ENCODE results near the gene AIM2.
"Not testable (repeated sequence)": the region's sequence is repeated elsewhere in the genome, so short reads cannot be mapped to it uniquely, and the experiment has no call there.

AIM2 gene

DNA sequence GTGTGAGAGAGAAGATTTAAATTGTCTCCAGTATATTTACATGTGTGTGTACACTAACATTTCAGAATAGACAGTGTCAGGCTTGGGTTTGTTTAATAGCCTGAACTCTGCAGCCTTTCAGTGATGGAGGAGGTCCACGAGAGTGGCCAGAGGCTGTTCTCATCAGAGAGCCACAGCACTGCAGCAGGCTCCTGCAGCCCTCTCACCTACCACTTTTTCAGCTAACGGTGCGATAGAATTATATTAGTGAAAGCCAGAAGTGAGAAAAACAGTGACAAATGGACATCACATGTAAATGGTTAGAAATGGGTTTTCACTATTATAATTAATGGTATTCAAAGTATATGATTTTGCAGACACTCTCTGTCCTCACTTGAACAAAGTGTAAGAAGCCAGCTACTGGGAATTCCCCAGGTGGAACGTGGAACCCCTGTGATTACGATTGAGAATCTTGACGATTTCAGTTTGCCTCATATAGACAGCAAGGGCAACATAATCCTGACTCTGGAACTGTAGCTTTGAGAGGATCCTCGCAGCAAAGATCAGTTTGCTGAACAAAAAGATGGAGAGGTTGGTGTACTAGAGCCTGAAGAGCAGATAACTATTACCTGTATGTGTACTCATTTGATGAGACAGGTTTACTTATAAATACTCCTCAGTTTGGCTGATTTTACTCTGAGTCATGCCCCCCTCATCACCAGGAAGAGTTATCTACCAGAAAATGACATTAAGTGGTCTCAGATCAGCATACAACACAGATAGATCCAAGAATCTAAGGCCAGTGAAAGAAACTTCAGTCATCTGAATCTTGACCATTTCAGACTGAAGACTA, 35.5 kb downstream of the AIM2 start:
- H3K9me3 ChIP-seq (ENCODE audit: control insufficient read depth, low read depth, low read length): no peaks in the 10 kb centered on the region
- no peaks in the 10 kb centered on the region for H3K36me3 ChIP-seq (ENCODE audit: control insufficient read depth, low read depth, low read length)
- no peaks in the 10 kb centered on the region for H3K4me1 ChIP-seq (ENCODE audit: control insufficient read depth, low read depth, low read length)
- H3K27me3 ChIP-seq (ENCODE audit: control insufficient read depth, insufficient read depth, low read length): no peaks in the 10 kb centered on the region
- H3K27ac ChIP-seq (ENCODE audit: low read length): no peak overlapping the region
- H3K4me3 ChIP-seq (ENCODE audit: low read length): no peak overlapping the region
- no peak overlapping the region for H3K9ac ChIP-seq (ENCODE audit: low read length)

DNA sequence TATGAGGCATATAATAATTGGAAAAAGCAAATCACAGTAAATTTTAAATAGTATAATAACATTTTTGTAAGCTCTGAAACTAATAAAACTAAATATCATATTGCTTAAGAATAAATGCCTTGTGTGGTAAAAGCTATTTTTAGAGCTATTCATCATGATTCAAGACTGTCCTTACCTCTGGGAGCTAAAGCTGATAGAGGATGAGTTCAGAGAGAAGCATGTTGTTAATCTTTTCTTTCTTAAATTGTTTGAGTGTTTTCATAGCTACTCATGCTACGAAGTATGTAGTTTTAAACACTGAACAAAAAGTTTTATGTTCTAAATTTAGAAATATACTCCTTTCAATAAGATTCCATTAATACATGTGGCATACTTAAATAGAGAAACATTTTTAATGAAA, 36.4 kb downstream of the AIM2 start:
- no peaks in the 10 kb centered on the region for H3K4me1 ChIP-seq (ENCODE audit: control insufficient read depth, low read depth, low read length)
- no peaks in the 10 kb centered on the region for H3K9me3 ChIP-seq (ENCODE audit: control insufficient read depth, low read depth, low read length)
- H3K9ac ChIP-seq (ENCODE audit: low read length): no peak overlapping the region
- H3K27ac ChIP-seq (ENCODE audit: low read length): no peak overlapping the region
- H3K36me3 ChIP-seq (ENCODE audit: control insufficient read depth, low read depth, low read length): no peaks in the 10 kb centered on the region
- H3K27me3 ChIP-seq (ENCODE audit: control insufficient read depth, insufficient read depth, low read length): no peaks in the 10 kb centered on the region
- no peak overlapping the region for H3K4me3 ChIP-seq (ENCODE audit: low read length)

DNA sequence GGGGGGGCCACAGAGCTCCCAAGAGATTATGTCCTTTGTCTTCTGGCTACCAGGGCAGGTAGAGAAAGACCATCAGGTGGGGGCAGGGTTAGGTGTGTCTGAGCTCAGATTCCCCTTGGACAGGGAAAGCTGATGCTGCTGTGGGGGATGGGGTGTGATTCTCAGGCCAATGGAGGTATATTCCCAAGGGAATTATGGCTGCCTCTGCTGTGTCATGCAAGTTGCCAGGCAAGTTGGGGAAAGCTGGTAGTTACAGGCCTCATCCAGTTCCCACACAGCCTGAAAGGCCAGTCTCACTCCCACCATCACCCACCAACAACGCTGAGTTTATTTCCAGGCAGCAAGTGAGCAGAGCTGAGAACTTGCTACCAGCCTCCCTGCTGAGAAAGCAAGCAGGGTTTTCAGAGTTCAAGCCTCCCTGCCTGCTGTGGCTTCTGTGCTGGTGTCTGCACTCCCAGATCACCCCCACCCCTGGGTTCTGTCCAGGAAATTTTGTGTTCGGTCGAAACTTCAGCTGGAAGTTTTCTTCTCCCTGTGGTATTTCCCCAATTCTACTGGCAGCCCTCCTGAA, 45.6 kb downstream of the AIM2 start:
- Histone ChIP-seq H3K27ac (ENCODE audit: low read length) (no peak overlapping the region), H3K27me3 (ENCODE audit: control insufficient read depth, insufficient read depth, low read length) (no peaks in the 10 kb centered on the region), H3K9me3 (ENCODE audit: control insufficient read depth, low read depth, low read length) (no peaks in the 10 kb centered on the region), H3K36me3 (ENCODE audit: control insufficient read depth, low read depth, low read length) (no peaks in the 10 kb centered on the region), H3K4me3 (ENCODE audit: low read length) (no peak overlapping the region), H3K4me1 (ENCODE audit: control insufficient read depth, low read depth, low read length) (no peaks in the 10 kb centered on the region), H3K9ac (ENCODE audit: low read length) (no peak overlapping the region)

DNA sequence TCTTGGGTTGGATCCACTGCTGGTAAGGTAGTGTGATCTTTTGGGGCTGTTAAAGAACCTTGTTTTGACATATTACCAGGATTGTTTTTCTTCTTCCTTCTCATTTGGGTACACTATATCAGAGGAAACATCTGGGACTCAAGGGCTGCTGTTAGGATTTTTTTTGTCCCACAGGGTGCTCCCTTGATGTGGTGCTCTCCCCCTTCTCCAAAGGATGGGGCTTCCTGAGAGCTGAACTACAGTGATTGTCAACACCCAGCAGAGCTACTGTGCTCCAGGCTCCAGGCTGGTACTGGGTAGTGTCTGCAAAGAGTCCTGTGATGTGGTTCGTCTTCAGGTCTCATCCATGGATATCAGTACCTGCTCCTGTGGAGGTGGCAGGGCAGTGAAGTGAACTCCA, 46.3 kb downstream of the AIM2 start:
- Histone ChIP-seq H3K4me3 (ENCODE audit: low read length) (no peak overlapping the region), H3K27ac (ENCODE audit: low read length) (no peak overlapping the region), H3K4me1 (ENCODE audit: control insufficient read depth, low read depth, low read length) (no peaks in the 10 kb centered on the region), H3K27me3 (ENCODE audit: control insufficient read depth, insufficient read depth, low read length) (no peaks in the 10 kb centered on the region), H3K9ac (ENCODE audit: low read length) (no peak overlapping the region), H3K9me3 (ENCODE audit: control insufficient read depth, low read depth, low read length) (no peaks in the 10 kb centered on the region), H3K36me3 (ENCODE audit: control insufficient read depth, low read depth, low read length) (no peaks in the 10 kb centered on the region)

- H3K9ac ChIP-seq (ENCODE audit: low read length); H3K4me3 ChIP-seq (ENCODE audit: low read length); H3K27ac ChIP-seq (ENCODE audit: low read length); H3K9me3 ChIP-seq (ENCODE audit: control insufficient read depth, low read depth, low read length); H3K27me3 ChIP-seq (ENCODE audit: control insufficient read depth, insufficient read depth, low read length); H3K4me1 ChIP-seq (ENCODE audit: control insufficient read depth, low read depth, low read length); H3K36me3 ChIP-seq (ENCODE audit: control insufficient read depth, low read depth, low read length): not testable (repeated sequence)
Observed at GRCh38 chr1:159026841-159027240, 49.7 kb downstream of the AIM2 start.

GRCh38 chr1:159025043-159025442, 51.5 kb downstream of the AIM2 start:
- no peaks in the 10 kb centered on the region for H3K9me3 ChIP-seq (ENCODE audit: control insufficient read depth, low read depth, low read length)
- H3K9ac ChIP-seq (ENCODE audit: low read length): no peak overlapping the region
- H3K27ac ChIP-seq (ENCODE audit: low read length): no peak overlapping the region
- H3K4me1 ChIP-seq (ENCODE audit: control insufficient read depth, low read depth, low read length): peaks cover 5% of the 10 kb centered on the region
- no peaks in the 10 kb centered on the region for H3K36me3 ChIP-seq (ENCODE audit: control insufficient read depth, low read depth, low read length)
- H3K4me3 ChIP-seq (ENCODE audit: low read length): no peak overlapping the region
- no peaks in the 10 kb centered on the region for H3K27me3 ChIP-seq (ENCODE audit: control insufficient read depth, insufficient read depth, low read length)

GRCh38 chr1:159023723-159024122, 52.8 kb downstream of the AIM2 start:
- Histone ChIP-seq H3K9ac (ENCODE audit: low read length) (no peak overlapping the region), H3K27ac (ENCODE audit: low read length) (no peak overlapping the region), H3K4me1 (ENCODE audit: control insufficient read depth, low read depth, low read length) (peaks cover 5% of the 10 kb centered on the region), H3K27me3 (ENCODE audit: control insufficient read depth, insufficient read depth, low read length) (no peaks in the 10 kb centered on the region), H3K4me3 (ENCODE audit: low read length) (no peak overlapping the region), H3K36me3 (ENCODE audit: control insufficient read depth, low read depth, low read length) (no peaks in the 10 kb centered on the region), H3K9me3 (ENCODE audit: control insufficient read depth, low read depth, low read length) (no peaks in the 10 kb centered on the region)

DNA sequence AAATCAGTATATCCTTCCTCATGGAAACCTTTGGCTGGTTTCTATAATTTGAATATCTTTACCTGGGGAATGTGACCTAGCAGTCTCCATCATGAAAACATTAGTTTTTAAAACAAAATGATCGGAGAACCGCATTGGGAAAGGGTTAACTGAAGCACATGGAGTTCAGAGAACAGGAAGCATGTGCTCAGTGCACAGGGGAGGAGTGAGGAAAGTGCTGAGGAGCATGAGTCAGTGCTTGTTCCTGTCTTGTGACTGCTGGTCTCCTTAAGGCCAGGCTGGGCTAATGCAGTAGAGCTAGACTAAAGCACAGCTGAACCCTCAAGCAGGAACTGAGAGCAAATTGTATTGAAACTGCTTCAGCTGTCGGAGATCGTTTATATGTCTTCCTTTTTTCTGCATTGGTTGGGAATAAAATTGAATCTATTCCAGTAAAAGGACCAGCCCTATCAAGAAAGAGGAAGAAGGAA, 61.1 kb downstream of the AIM2 start:
- H3K4me3 ChIP-seq (ENCODE audit: low read length): no peak overlapping the region
- no peaks in the 10 kb centered on the region for H3K4me1 ChIP-seq (ENCODE audit: control insufficient read depth, low read depth, low read length)
- H3K9me3 ChIP-seq (ENCODE audit: control insufficient read depth, low read depth, low read length): no peaks in the 10 kb centered on the region
- H3K9ac ChIP-seq (ENCODE audit: low read length): no peak overlapping the region
- no peak overlapping the region for H3K27ac ChIP-seq (ENCODE audit: low read length)
- H3K36me3 ChIP-seq (ENCODE audit: control insufficient read depth, low read depth, low read length): no peaks in the 10 kb centered on the region
- no peaks in the 10 kb centered on the region for H3K27me3 ChIP-seq (ENCODE audit: control insufficient read depth, insufficient read depth, low read length)

DNA sequence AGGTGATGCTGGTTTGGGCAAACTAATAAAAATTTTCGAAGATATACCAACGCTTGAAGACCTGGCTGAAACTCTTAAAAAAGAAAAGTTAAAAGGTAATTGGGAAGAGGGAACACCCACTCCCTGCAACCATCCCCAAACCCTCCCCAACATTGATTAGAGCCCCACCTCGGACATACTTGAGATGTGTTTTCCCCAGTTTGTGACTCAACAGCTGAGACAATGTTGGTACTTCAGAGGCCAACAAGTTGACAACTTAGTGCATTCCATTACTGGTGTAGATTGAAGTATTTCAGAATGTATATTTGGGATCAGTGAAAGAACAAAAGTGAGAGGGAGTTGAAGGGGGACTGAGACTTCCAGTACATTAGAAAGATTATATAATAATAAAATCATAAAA, 61.7 kb downstream of the AIM2 start:
- Histone ChIP-seq H3K9me3 (ENCODE audit: control insufficient read depth, low read depth, low read length) (no peaks in the 10 kb centered on the region), H3K27me3 (ENCODE audit: control insufficient read depth, insufficient read depth, low read length) (no peaks in the 10 kb centered on the region), H3K36me3 (ENCODE audit: control insufficient read depth, low read depth, low read length) (no peaks in the 10 kb centered on the region), H3K4me1 (ENCODE audit: control insufficient read depth, low read depth, low read length) (no peaks in the 10 kb centered on the region), H3K27ac (ENCODE audit: low read length) (no peak overlapping the region), H3K9ac (ENCODE audit: low read length) (no peak overlapping the region), H3K4me3 (ENCODE audit: low read length) (no peak overlapping the region)

GRCh38 chr1:159014003-159014571, 62.5 kb downstream of the AIM2 start:
- H3K27ac ChIP-seq (ENCODE audit: low read length): no peak overlapping the region
- no peaks in the 10 kb centered on the region for H3K4me1 ChIP-seq (ENCODE audit: control insufficient read depth, low read depth, low read length)
- H3K9me3 ChIP-seq (ENCODE audit: control insufficient read depth, low read depth, low read length): no peaks in the 10 kb centered on the region
- no peaks in the 10 kb centered on the region for H3K27me3 ChIP-seq (ENCODE audit: control insufficient read depth, insufficient read depth, low read length)
- no peak overlapping the region for H3K4me3 ChIP-seq (ENCODE audit: low read length)
- no peak overlapping the region for H3K9ac ChIP-seq (ENCODE audit: low read length)
- no peaks in the 10 kb centered on the region for H3K36me3 ChIP-seq (ENCODE audit: control insufficient read depth, low read depth, low read length)

DNA sequence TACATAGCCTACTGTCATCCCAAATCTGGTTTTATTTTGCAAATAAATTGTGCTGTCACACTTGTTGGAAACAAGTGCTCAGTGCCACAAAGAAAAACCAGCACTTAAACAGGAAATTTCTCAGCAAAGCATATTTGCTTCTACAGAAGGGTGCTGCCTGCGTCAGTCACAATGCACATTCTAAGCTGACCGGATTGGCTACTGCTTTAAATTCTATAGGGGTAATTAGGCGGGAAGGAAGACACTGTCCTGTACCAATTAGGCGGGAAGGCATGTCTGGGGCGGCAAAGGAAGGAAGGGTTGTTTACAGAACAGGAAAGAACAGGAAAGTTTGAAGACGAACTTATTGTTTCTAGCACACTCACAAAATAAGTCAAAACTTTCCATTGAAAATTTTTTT, 64.1 kb downstream of the AIM2 start:
- Histone ChIP-seq H3K9me3 (ENCODE audit: control insufficient read depth, low read depth, low read length) (no peaks in the 10 kb centered on the region), H3K36me3 (ENCODE audit: control insufficient read depth, low read depth, low read length) (no peaks in the 10 kb centered on the region), H3K4me1 (ENCODE audit: control insufficient read depth, low read depth, low read length) (peaks cover 6% of the 10 kb centered on the region), H3K27ac (ENCODE audit: low read length) (no peak overlapping the region), H3K9ac (ENCODE audit: low read length) (no peak overlapping the region), H3K4me3 (ENCODE audit: low read length) (no peak overlapping the region), H3K27me3 (ENCODE audit: control insufficient read depth, insufficient read depth, low read length) (peaks cover 5% of the 10 kb centered on the region)
